Kidney (tissue), 14 donors: ENCODE measurements around the gene RAD23B. TPM values are rescaled to one million over a fixed set of nuclear protein-coding genes. Genes with fewer than 3 reads are reported as not detected.

Experiments used
- DNase-seq, 5 donors: peaks; one replicate each; pipeline ENCODE4 v3.0.0-alpha.2; 2013 to 2020
- FAIRE-seq: peaks from 2 replicates; lab custom pipeline; 2012; peaks lifted over from hg19 to GRCh38; lab: Jason Lieb, UNC
- H3K27ac ChIP-seq, 2 donors: one replicate each; pipeline ENCODE4 v1.7.0; 2013; ENCODE audit warnings: low read depth in 2 of 2, low read length in 2 of 2, inconsistent platforms in 1 of 2
- H3K27me3 ChIP-seq: one replicate; pipeline ENCODE4 v1.7.1; 2013; ENCODE audit warnings: low read length, inconsistent platforms; ENCODE audit not compliant: control insufficient read depth, insufficient read depth
- H3K36me3 ChIP-seq, 3 donors: one replicate each; pipeline versions ENCODE4 v1.7.0 to v1.7.1; 2013; ENCODE audit warnings: low read length in 3 of 3, control low read depth in 1 of 3, inconsistent platforms in 1 of 3; ENCODE audit not compliant: insufficient read depth in 3 of 3, control insufficient read depth in 2 of 3
- H3K4me1 ChIP-seq, 3 donors: one replicate each; pipeline versions ENCODE4 v1.7.0 to v1.7.1; 2013; ENCODE audit warnings: low read length in 3 of 3, inconsistent platforms in 1 of 3, low read depth in 1 of 3; ENCODE audit not compliant: control insufficient read depth in 2 of 3, insufficient read depth in 2 of 3
- H3K4me3 ChIP-seq, 3 donors: one replicate each; pipeline versions ENCODE4 v1.7.0 to v1.8.1; 2013; ENCODE audit warnings: low read length in 3 of 3, control low read depth in 1 of 3, inconsistent platforms in 1 of 3
- H3K9ac ChIP-seq, 3 donors: one replicate each; pipeline versions ENCODE4 v1.7.0 to v1.7.1; 2013; ENCODE audit warnings: low read length in 3 of 3, control low read depth in 1 of 3, inconsistent platforms in 1 of 3
- H3K9me3 ChIP-seq, 3 donors: one replicate each; pipeline versions ENCODE4 v1.7.0 to v1.7.1; 2013; ENCODE audit warnings: low read length in 3 of 3, control low read depth in 1 of 3, inconsistent platforms in 1 of 3; ENCODE audit not compliant: control insufficient read depth in 2 of 3, insufficient read depth in 1 of 3
- intact Hi-C: fragments of 100-400 bp; cut with DNase I; formaldehyde crosslinking; loops from one replicate; pipeline ENCODE4 v1.11.1; 2022
- polyA plus RNA-seq: library from polyadenylated mRNA; stranded (reverse); fragments of 350-450 nt; fragmentation: Illumina TruSeq; extraction: RNeasy Lipid Tissue Mini Kit (QIAGEN cat#74804); gene quantifications from one replicate; pipeline ENCODE4 v1.2.3, GENCODE V29; 2014; ENCODE audit warnings: low read depth, low replicate concordance; ENCODE audit not compliant: insufficient read depth
- total RNA-seq: library from RNA; stranded (reverse); fragmentation: NEBNext Ultra II Directional; extraction: Animal tissue kit (Norgen Biotek cat#: 25700); gene quantifications from one replicate; pipeline ENCODE4 v1.2.1, GENCODE V29; 2021
- TF ChIP-seq, protein P1 (sequence below): IDR thresholded peaks from 3 replicates; pipeline ENCODE4 v1.5.1; 2012; ENCODE audit warnings: mild to moderate bottlenecking, moderate library complexity, borderline replicate concordance; ENCODE audit not compliant: insufficient read depth; ENCODE audit errors: extremely low read depth
- donor health status: control.
- donor health status: control.
- donor health status: control.
- donor health status: control.
- donor health status: control.
- donor health status: DM: yes; HTN: yes; CAD: no.
- donor health status: Normal renal cell carcinoma (clear cell type).

The RAD23B gene
- total and polyA plus RNA-seq, 2 donors from 2014 or later = 40.5 to 76.5 TPM

DNA sequence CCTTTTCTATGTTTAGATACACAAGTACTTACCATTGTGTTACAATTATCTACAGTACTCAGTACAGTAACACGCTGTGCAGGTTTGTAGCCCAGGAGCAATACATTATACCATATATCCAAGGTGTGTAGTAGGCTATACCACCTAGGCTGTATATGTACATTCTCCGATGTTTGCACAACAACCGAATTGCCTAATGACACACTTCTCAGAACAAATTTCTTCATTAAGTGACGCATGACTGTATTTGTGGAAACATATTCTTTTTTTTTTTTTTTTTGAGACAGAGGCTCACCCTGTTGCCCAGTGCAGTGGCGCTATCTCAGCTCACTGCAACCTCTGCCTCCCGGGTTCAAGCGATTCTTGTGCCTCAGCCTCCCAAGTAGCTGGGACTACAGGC is 4.0 kb upstream of the RAD23B start:
- Histone ChIP-seq H3K4me1 (no peaks in the 10 kb centered on the region), H3K4me3 (no peak overlapping the region), H3K36me3 (no peaks in the 10 kb centered on the region), H3K9ac (no peak overlapping the region), H3K9me3 (no peaks in the 10 kb centered on the region), H3K27me3 (no peaks in the 10 kb centered on the region), H3K27ac (no peak overlapping the region)
- intact Hi-C loops = no loop called here
- TF ChIP-seq, protein P1, sequence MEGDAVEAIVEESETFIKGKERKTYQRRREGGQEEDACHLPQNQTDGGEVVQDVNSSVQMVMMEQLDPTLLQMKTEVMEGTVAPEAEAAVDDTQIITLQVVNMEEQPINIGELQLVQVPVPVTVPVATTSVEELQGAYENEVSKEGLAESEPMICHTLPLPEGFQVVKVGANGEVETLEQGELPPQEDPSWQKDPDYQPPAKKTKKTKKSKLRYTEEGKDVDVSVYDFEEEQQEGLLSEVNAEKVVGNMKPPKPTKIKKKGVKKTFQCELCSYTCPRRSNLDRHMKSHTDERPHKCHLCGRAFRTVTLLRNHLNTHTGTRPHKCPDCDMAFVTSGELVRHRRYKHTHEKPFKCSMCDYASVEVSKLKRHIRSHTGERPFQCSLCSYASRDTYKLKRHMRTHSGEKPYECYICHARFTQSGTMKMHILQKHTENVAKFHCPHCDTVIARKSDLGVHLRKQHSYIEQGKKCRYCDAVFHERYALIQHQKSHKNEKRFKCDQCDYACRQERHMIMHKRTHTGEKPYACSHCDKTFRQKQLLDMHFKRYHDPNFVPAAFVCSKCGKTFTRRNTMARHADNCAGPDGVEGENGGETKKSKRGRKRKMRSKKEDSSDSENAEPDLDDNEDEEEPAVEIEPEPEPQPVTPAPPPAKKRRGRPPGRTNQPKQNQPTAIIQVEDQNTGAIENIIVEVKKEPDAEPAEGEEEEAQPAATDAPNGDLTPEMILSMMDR = no peak
- FAIRE-seq (no peak), DNase-seq (no peak)

GRCh38 chr9:107280543-107280942 is 2.5 kb upstream of the RAD23B start:
- Histone ChIP-seq H3K9ac (no peak overlapping the region), H3K4me1 (no peaks in the 10 kb centered on the region), H3K36me3 (no peaks in the 10 kb centered on the region), H3K27ac (no peak overlapping the region), H3K4me3 (no peak overlapping the region), H3K9me3 (no peaks in the 10 kb centered on the region), H3K27me3 (no peaks in the 10 kb centered on the region)
- TF ChIP-seq, protein P1 = no peak
- DNase-seq (no peak), FAIRE-seq (no peak)
- intact Hi-C loops = no loop called here

- no peak for FAIRE-seq
- no peak overlapping the region for H3K27ac ChIP-seq
Observed at GRCh38 chr9:107281184-107281583, 1.9 kb upstream of the RAD23B start.

More at GRCh38 chr9:107281184-107281583, 1.9 kb upstream of the RAD23B start:
- TF ChIP-seq, protein P1 = no peak
- H3K36me3 ChIP-seq = no peaks in the 10 kb centered on the region
- H3K27me3 ChIP-seq = no peaks in the 10 kb centered on the region
- H3K9me3 ChIP-seq = no peaks in the 10 kb centered on the region
- no peak for DNase-seq
- intact Hi-C loops = no loop called here
- peaks cover 1 to 2% (median 2%) of the 10 kb centered on the region in 3 donors for H3K4me1 ChIP-seq
- H3K4me3 ChIP-seq = no peak overlapping the region
- no peak overlapping the region for H3K9ac ChIP-seq
